GM12891 (cell line): ENCODE data around the gene SP4. TPM values are rescaled to one million over a fixed set of nuclear protein-coding genes. Genes with fewer than 3 reads are reported as not detected.
A peak's percentile ranks its signal among the peaks of the same experiment; 100 is the strongest.

ENCODE experiments used
- DNase-seq: peaks from one replicate; pipeline ENCODE4 v3.0.0; 2011; ENCODE audit warnings: low spot score; ENCODE audit not compliant: insufficient read length
- FAIRE-seq: peaks from 2 replicates; lab custom pipeline; 2011; peaks lifted over from hg19 to GRCh38; lab: Jason Lieb, UNC
- PAX5 ChIP-seq: IDR thresholded peaks from 2 replicates; pipeline ENCODE4 v1.6.1; 2011; ENCODE audit warnings: low read length, moderate library complexity, mild to moderate bottlenecking; ENCODE audit not compliant: insufficient read depth, severe bottlenecking
- POLR2A ChIP-seq: IDR thresholded peaks from 2 replicates; pipeline ENCODE4 v1.6.1; 2011; ENCODE audit warnings: low read depth, low read length, control low read depth
- POLR2AphosphoS5 ChIP-seq: IDR thresholded peaks from 2 replicates; pipeline ENCODE4 v1.6.1; 2011; ENCODE audit warnings: low read depth, low read length, control low read depth
- POU2F2 ChIP-seq: IDR thresholded peaks from 2 replicates; pipeline ENCODE4 v1.6.1; 2011; ENCODE audit warnings: low read depth, mild to moderate bottlenecking, control low read depth, low read length, moderate library complexity
- SPI1 ChIP-seq: IDR thresholded peaks from 2 replicates; pipeline ENCODE4 v1.6.1; 2011; ENCODE audit warnings: low read depth, low read length, control low read depth
- TAF1 ChIP-seq: IDR thresholded peaks from 2 replicates; pipeline ENCODE4 v1.6.1; 2011; ENCODE audit warnings: low read depth, low read length, control low read depth
- polyA plus RNA-seq: library from polyadenylated mRNA; unstranded; fragments of >200 nt; gene quantifications from one replicate; pipeline ENCODE4 v1.2.1, GENCODE V29; 2012; ENCODE audit warnings: low read depth, missing spikeins, inconsistent platforms; ENCODE audit not compliant: missing spikeins

The SP4 gene
- polyA plus RNA-seq = 1.4 TPM

DNA sequence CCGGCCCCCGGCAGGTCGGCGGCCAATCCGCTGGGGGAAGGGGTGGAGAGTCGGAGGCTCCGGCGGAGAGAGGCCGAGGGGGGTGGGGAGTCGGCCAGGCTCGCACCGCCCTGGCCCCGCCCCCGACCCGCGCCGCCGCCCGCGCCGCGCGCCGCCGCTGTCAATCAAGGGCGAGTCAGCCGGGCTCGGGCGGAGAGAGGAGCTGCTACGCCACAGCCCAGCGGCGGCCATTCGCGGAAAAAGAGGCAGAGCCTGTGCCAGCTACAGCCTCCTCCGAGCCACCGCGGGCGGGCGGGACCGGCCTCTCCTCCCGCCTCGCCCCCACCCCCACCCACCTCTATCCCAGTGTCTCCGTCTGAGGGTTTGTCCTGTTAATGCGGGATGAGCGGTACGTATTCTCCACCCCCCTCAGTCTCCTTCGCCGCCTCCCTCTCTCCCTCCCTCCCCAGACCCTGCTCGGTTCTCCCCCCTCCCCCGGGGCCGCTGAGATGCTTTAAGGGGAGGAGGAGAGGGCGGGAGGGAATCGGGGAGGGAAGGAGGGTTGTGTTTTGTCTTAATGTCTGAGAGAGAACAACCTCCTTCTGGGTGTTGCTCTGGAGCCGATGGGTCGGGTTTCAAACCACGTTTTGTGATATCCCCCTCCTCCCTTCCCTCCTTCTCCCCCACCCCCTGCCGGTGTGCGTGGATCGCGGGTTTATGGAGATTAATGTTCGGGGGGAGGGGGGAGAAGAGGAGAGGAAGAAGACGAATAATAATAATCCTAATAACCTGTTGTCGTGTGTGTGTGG, at the start of gene SP4:
TSS of gene SP4 (plus strand) at position 213 of the 788 bp plus-strand sequence. CDS start at position 382, 169 bp downstream.
- peak; percentile 92 for FAIRE-seq
- no peak for TF ChIP-seq PAX5
- TF ChIP-seq POLR2A = no peak
- no peak; the same call in none of the 2 replicates for TF ChIP-seq TAF1
- TF ChIP-seq POLR2AphosphoS5 = no peak
- no peak for TF ChIP-seq POU2F2
- TF ChIP-seq SPI1 = no peak
- DNase-seq = peak; percentile 84

DNA sequence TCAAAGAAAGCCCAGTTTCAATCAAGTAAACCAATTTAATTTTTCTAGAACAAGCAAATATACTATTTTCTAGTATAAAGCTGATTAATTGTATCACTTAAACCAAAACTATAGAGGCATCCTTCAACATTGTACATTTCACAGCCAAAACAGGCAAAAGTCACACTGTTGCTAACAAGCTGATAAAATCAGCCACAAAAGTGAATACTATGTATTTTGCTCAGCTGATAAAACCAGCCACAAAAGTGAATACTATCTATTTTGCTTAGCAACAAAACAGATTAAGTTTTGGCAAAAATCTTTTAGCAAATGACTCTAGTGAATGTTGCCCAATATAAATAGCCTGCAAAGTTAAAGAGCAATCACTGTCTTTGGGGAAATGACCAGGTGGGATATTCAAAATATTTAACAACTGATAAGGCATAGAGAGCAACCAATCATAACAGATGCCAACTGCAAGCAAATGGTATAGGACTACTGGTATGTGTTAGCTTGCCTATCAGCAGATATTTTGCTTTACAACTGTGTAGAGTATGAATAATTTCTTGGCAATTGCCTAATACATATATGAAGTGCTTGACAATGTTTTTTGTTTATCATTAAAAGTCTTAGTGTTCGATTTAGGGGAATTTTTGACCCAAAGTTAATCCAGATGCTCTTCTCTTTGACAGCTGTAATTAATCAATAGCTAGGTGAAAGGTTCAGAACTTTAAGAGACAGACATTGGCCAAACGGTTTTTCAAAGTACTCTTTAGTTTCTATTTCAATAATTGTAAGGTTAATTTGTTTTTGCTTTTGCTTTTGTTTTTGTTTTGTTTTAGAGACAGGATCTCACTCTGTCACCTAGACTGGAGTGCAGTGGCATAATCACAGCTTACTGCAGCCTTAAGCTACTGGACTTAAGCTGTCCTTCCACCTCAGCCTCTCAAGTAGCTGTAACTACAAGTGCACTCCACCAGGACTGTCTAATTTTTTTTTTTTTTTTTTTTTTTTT, 44.4 kb upstream of the SP4 start:
- no peak for FAIRE-seq
- no peak for DNase-seq
- no peak for TF ChIP-seq TAF1
- no peak for TF ChIP-seq PAX5
- TF ChIP-seq POLR2A = no peak
- TF ChIP-seq POLR2AphosphoS5 = no peak
- no peak for TF ChIP-seq SPI1

DNA sequence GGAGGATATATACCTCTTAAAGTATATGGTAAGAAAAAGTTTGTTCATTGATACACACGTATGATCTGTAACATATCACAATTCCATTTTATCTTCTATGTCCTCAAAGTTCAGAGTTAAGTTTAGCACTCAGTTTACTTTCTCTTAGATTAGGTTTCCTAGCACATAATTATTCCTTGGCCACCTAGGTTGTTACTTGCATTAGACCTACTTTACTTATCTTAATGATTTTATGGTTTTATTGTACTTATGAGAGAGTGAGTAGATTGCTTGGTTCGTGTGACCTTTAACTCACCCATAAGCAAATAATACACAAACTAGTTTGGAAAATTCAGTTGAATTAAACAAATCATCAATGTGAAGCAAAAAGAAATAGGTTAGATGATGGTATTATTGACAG, 33.9 kb upstream of the SP4 start:
- TF ChIP-seq POLR2AphosphoS5 (no peak), POLR2A (no peak), PAX5 (no peak), SPI1 (no peak), POU2F2 (no peak), TAF1 (no peak)

DNA sequence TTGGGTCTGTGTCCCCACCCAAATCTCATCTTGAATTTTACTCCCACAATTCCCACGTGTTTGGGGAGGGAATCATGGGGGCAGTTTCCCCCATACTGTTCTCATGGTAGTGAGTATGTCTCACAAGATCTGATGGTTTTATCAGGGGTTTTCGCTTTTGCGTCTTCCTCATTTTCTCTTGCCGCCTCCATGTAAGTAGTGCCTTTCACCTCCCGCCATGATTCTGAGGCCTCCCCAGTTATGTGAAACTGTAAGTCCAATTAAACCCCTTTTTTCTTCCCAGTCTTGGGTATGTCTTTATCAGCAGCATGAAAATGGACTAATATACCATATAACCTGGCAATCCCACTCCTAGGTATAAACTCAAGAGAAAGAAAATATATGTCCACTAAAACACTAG, 25.9 kb upstream of the SP4 start:
- TF ChIP-seq TAF1 = no peak
- no peak for TF ChIP-seq PAX5
- no peak for TF ChIP-seq POLR2AphosphoS5
- no peak for TF ChIP-seq SPI1
- no peak for TF ChIP-seq POU2F2
- no peak for TF ChIP-seq POLR2A
- DNase-seq (no peak), FAIRE-seq (no peak)

More for the DNA sequence above, 33.9 kb upstream of the SP4 start:
- FAIRE-seq (no peak), DNase-seq (no peak)

DNA sequence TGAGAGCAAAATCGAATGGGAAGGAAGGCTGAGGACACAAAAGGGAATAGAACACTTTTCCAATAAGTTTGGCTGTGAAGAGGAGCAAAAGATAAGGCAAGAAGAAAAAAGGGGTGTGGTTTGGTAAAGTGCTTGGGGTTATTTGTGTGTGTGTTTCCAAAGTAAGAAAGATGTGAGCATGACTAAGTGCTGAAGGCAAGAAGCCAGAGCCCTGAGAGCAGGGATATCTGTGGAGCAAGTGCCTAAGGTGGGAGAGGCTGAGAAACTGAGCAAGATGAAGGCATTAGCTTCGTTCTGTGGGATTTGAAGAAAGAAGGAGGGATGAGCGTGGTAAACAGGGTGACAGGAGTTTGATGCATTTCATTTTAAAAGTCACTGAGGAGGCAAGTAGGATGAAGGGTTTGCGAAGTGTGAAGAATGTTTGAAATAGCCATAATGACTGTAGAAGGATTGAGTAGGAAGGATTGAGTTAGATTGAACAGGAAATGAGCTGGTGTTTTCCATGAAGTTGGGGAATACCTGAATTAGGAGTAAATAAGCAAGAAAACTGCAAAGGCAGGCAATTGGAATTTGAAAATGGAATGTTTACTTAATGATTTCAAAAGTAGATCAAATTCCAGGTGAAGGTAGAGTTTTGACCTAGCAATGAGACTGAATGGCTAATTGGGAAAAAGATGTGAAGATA, 19.9 kb upstream of the SP4 start:
- DNase-seq (no peak), FAIRE-seq (no peak)
- TF ChIP-seq POU2F2 (no peak), POLR2A (no peak), SPI1 (no peak), TAF1 (no peak), PAX5 (no peak), POLR2AphosphoS5 (no peak)

DNA sequence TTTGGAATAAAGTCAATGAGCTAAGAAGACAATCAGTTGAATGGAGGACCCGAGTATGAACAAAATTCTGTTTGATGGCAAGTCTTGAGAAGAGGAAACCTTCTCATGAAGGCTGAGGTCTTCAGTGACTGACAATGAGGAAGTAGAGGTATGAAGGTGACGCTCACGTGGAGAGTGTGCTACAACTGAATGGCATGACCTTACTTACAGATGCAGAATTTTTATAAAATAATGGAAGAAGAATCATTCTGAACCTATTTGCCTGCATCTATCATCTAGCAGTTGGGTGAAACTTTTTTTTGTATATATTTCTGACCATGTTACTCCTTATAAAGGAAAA, 19.4 kb upstream of the SP4 start:
- DNase-seq = no peak
- TF ChIP-seq POU2F2 (no peak), POLR2AphosphoS5 (no peak), TAF1 (no peak), SPI1 (no peak), PAX5 (no peak), POLR2A (no peak)

DNA sequence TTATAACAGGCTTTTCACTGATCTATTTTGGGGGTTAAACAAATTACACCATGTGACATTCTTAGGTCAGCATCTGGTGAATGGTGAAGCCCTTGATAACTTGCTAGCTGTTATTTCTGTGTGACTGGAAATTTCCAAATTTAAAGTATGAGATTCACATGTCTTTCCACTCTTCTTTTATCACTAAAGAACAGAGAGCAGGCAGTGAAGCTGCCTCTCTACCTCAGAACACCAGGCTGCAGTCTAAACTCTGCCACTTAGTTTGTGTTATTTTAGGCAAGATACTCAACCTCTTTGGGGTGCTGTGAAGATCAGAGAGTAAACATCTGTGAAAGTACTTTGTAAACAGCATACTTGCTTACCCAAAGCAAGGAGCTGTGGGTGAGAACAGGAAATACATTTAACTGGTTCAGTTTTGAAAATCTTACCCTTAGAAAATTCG, 15.5 kb upstream of the SP4 start:
- DNase-seq (no peak), FAIRE-seq (peak; percentile 62)
- TF ChIP-seq POLR2A = no peak
- no peak for TF ChIP-seq TAF1
- TF ChIP-seq POLR2AphosphoS5 = no peak
- no peak for TF ChIP-seq PAX5
- no peak for TF ChIP-seq POU2F2
- TF ChIP-seq SPI1 = no peak

More for the DNA sequence above, 19.4 kb upstream of the SP4 start:
- no peak for FAIRE-seq

DNA sequence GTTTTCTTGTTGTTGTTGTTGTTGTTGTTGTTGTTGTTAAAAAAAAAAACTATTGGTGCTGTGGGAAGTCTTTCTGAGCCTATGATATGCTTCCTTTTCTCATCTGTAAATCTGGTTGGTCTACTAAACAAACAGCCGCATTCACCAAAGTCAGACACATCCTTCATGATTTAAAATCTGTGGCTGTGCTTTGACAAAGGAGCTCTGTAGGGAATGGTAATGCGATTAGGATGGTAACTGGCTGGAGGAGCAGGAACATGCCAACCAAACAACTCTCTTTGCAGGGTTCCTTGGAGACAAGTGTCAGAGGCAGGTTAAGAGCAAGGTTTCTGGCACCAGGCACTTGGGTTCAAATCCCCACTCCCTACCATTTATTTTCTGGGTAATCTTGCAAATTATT, 14.9 kb upstream of the SP4 start:
- DNase-seq (no peak), FAIRE-seq (no peak)
- TF ChIP-seq POU2F2 (no peak), TAF1 (no peak), POLR2A (no peak)
